Left colon (tissue), 2 donors: ENCODE results near the gene GRM7. TPM values are rescaled to one million over a fixed set of nuclear protein-coding genes. Genes with fewer than 3 reads are reported as not detected.
A peak's percentile ranks its signal among the peaks of the same experiment; 100 is the strongest.

Source experiments
- ATAC-seq: fragments of 200-7000 bp; cut with Tn5 transposase; one replicate; pipeline ENCODE4 v1.9.1; 2020; ENCODE audit warnings: mild to moderate bottlenecking, moderate library complexity
- DNase-seq, 2 donors: peaks; one replicate each; pipeline ENCODE4 v3.0.0-alpha.2; 2020
- intact Hi-C, 2 donors: fragments of 100-400 bp; cut with DNase I in 1 of 2; cut with micrococcal nuclease in 1 of 2; formaldehyde crosslinking; loops; one replicate each; pipeline versions ENCODE4 v1.11.2 to v1.14.0; 2022; cut with DNase I, micrococcal nuclease
- total RNA-seq, 2 donors: library from RNA; stranded (reverse); fragmentation: NEBNext Ultra II Directional; extraction: Animal tissue kit (Norgen Biotek cat#: 25700); gene quantifications; one replicate each; pipeline ENCODE4 v1.2.1, GENCODE V29; 2021
- donor health status: DM: no; HTN: no; CAD: no.
- donor health status: DM: yes; HTN: yes; CAD: no.

The GRM7 gene
- total RNA-seq, 2 donors from 2014 or later, result 0.12 to 0.59 TPM

DNA sequence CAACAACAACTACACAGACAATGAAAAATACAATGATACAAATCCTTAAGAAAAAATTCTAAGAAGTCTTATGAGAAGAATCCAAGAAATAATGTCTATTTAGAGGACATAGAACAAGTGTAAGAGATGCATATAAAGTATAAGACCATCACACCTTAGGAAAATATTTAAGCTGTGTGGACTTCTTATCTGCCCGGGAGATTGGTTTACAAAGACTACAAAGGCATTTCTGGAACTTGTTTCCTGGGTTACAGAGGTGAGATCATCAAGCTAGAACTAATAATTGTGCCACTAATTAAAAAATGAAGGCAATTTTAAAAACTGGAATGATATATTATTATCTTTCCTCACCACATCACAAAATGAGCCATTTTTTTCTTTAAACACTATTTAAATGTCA is 507.1 kb downstream of the GRM7 start:
- ATAC-seq (no peak), DNase-seq (no peak)
- intact Hi-C loops, result no loop called here

DNA sequence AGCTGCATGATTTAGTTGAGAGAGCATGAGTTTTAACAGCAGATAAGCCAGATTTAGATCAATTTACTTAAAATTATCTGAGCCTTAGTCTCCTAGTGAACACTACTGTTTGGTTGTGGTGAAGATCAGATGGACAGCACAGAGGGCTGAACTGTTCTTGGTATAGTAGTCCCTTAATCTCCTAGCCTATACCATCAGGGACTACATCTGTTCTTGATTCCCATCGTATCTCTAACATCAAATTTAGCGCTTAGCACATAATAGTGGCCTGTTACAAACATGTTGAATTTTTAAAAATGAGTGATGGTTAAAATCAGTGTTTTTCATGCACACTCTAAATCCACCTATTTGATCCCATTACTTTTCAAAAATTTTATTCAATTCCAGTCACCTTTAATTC is 507.7 kb downstream of the GRM7 start:
- intact Hi-C loops, result no loop called here
- no peak for ATAC-seq
- no peak for DNase-seq

DNA sequence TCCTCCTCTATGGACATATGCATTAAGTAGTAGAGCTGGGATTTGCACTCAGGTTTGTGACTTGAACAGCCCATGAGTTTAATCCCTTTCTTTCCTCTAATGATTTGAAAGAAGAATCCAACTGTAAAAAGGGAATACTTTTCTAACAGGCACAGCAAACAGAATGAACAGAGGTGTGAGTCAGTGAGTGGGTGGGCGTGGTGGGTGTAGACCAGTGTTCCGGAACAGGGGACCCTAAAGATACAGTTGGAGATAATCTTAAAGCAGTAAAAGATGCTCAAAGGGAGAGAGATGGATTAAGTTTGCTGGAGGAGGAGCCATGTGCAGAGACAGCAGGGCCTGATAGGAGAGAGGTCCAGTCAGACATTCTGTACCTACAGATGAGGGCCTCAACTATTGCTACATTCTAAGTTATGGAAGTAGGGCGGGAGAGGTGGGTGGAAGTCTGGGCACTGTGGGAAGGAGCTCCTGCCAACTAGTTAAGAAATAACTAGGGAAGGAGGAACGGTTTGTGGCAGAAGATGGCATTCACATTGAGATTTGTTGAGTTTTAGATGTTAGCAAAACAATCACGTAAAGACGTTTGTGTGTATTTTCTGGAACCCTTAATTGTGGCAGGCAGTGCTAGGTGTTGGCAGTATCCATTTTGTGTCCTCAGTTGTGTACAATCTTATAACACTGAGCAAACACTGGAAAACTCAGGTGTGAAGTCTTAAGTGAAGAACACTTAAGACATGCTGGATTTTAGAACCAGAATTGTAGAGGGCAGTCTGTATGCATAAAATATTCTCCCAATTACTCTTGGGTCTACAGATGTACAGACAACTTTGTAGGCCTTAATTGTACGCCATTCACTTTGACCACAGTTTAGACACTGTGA is 511.0 kb downstream of the GRM7 start:
- ATAC-seq, result no peak
- intact Hi-C loops, result no loop called here
- no peak for DNase-seq

DNA sequence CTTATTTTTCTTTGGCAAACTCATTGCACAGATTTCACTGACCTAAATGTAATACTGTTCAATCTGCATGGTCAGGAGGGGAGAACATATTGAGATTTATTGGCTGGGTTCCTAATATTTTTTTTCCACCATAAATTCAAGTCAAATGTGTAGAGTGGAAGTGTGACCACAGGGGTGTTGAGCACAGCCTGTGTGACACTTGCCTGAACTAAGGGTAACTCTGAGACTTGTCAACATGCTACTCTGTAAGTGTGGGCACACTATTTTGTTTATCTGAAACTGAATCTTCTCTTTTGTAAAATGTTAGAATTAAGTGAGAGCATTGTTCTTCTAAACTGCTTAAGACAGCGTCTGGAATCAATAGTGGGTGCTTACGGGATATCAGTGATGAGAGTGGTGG is 516.2 kb downstream of the GRM7 start:
- DNase-seq (no peak), ATAC-seq (no peak)
- intact Hi-C loops, result no loop called here

DNA sequence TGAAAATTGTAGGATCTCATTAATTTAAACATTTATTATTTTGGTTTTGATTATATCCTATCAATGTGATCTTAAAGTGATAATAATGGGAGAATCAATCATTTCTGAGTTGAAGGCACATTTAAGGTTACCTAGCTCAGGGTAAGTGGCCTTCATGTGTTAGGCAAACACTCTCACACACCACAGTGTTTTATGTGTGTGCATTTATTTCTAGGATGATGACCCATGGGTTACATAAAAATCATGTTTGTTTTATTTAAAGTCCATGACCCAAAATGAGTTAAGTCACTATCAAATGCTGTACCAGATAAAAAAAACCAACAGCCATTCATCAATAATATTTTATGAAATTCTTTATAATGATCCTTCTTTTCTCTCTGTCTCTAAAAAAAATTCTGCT is 520.8 kb downstream of the GRM7 start:
- ATAC-seq (no peak), DNase-seq (no peak)
- intact Hi-C loops, result no loop called here

DNA sequence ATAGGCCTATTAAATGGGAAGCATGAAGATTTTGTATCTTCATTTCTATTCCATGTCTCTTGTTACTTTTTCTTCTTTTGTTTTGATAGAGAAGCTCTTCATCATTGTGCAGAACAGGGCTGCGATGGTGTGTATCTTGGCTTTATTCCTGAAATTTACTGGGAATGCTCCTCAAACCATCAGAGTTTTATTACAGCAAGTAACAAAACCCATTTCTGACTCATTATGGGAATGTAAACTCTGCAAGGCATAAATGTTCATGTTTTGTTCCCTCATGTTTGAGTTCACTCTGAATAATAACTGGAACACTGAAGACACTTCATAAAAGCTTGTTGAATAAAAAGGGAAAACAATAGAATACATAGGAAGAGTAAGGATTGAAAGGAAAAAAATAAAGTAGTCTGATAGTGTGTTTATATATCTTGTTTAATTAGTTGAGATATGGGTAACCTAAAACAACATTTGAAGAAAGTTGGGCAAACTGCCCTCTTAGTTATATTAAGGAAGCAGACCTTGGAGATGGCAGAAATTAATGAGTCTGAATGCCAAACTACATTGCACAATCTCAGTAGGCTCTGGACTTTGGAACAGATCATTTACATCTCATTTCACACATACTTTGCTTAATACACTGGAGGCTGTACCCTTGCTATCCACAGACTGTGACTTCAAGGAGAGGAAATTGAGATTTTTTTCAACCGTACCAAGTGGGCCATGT is 521.5 kb downstream of the GRM7 start:
- DNase-seq (no peak), ATAC-seq (peak; percentile 89)
- intact Hi-C loops, result no loop called here

DNA sequence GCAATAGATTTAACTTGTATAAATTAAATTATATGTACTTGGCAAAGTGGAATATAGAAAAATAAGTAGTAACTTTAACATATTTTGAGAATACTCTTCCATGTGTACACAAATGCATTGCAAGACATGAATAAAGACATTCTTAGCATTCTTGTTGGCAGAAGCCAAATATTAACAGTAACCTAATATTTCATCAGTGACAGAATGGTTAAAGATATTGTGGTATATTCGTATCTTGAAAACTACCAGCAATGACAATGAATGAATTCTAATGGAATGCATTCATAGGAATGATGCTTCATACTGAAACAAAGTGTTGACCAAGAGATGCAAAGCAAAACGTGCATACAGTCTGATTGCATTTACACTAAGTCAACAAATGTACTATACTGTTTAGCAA is 524.7 kb downstream of the GRM7 start:
- intact Hi-C loops, result no loop called here
- DNase-seq (no peak), ATAC-seq (no peak)

DNA sequence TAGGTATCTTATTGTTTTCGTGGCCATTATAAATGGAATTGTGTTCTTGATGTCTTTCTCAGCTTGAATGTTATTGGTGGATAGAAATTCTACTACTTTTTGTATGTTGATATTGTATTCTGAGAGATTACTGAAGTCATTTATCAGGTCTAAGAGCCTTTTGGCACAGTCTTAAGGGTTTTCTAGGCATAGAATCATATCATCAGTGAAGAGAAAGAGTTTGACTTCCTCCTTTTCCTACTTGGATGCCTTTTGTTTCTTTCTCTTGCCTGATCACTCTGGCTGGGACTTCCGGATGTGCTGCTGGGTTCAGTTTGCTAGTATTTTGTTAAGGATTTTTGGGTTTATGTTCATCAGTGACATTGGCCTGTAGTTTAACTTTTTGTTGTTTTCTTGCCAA is 527.1 kb downstream of the GRM7 start:
- no peak for ATAC-seq
- intact Hi-C loops, result no loop called here

DNA sequence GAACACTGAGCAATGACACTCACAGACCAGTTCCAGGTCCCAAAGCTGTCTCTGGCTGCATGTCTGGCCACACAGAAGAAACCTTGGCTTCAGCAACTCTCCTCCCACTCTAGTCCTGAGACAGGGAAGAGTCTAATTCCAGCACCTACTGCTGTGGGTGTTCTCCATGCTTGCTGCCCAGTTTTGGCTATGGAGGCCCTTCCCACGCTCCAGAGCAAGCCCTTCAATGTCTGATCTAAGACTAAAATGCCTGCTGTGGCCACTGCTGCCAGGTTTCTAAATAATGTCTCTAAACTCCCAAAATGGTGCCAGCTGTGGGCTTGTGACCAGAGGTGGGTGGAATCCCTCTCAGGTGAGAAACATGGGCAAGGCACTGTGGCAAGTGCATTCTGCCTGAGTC is 531.3 kb downstream of the GRM7 start:
- intact Hi-C loops, result no loop called here
- DNase-seq (no peak), ATAC-seq (no peak)

More for the DNA sequence above, 527.1 kb downstream of the GRM7 start:
- no peak for DNase-seq

DNA sequence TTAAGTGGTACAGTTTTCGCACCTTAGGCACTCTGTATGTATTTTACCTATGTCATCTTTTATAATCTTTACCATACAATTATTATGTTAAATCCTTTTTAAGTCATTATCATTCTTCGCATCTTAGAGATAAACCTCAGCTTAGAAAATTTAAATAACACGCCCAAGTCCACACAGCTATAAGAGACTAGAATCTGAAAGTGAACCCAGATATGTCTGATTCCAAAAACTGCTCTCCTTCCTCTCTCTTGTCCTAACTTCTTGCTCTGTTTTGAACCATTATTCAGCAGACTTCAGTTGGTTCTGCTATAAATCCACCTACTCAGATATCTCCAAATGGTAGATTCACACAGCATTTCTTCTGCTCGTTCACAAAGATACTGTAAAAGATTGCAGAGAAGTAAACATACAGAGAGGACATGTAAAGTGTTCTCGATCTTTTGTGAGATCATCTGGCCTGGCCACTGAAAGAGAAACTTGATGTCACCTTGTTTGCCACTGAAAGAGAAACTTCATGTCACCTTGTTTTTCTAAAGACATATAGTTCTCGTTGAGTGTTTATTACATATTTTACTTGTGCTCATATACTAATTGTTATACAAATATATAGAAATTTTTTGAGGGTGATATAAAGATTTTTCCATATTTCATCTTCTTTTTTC is 533.2 kb downstream of the GRM7 start:
- intact Hi-C loops, result no loop called here
- DNase-seq (no peak), ATAC-seq (no peak)

DNA sequence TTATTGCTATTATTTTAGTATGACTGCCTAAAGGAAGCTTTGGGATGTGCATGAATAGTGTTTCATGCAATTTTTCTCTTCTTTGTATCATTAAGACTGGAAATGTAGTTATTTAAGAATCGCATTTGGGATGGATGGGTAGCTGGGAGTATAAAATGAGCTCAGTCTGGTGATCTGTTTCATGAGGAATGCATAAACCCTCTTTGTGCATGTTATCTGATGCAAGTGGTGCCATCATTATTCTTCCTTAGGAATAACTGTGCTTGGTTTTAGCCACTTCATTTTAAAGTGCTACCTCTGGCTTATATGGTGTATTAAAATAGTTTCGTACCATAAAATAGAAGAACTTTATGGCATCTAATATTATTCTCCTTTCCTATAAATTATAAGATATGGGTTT is 535.6 kb downstream of the GRM7 start:
- DNase-seq (no peak), ATAC-seq (no peak)
- intact Hi-C loops, result no loop called here

DNA sequence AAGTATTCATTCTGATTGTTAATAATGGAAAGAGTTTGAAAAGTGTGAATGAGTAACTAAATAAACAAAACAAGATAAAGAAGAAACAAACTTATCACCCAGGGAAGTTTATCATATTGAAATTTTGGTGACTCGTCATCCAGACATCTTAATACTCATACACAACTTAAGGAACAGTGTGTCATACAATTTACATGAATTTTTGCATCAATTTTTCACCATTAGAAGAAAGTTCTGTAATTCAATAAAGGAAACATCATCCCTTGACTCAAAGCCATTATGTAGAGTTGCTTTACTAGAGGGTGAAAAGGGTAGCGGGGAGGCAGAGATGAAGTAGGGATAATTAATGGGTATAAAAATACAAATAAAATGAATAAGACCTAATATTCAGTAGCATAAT is 536.2 kb downstream of the GRM7 start:
- no peak for DNase-seq
- no peak for ATAC-seq
- intact Hi-C loops, result no loop called here

DNA sequence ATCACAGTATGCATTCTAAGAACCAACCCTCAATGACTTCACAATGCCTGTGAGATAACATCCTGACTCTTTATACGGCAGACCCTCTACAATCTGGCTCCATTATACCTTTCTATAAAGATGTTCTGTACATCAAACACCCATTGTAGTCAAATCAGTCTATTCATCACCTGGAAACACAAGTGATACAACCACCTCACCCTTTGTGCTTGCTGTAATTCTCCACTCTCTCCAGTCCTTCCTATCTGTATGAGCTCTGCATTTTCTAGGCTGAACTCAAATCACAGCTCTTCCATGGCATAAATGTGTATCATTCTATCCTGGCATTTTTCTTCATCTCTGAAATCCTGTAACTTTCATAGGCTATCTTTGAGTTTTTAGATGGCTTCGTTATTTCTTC is 539.4 kb downstream of the GRM7 start:
- DNase-seq, result no peak
- ATAC-seq, result no peak
- intact Hi-C loops, result no loop called here

DNA sequence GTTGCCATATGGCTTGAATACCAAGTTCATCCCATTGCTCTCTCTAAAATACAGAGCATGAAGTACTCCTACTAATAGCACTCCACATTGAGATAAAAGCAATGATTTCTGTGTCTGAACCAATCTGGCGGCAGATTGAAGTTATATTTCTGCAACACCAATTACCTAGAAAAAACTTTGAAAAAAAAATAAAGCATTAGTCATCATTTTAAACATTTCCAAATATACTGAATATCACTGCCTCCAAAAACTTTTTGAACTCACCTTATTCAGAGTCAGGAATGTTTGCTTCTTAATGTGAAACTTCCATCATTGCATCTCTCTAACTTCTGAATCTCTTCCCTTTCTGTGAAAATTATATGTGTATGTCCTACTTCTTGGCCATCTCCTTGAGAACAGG is 540.5 kb downstream of the GRM7 start:
- no peak for ATAC-seq
- intact Hi-C loops, result no loop called here

DNA sequence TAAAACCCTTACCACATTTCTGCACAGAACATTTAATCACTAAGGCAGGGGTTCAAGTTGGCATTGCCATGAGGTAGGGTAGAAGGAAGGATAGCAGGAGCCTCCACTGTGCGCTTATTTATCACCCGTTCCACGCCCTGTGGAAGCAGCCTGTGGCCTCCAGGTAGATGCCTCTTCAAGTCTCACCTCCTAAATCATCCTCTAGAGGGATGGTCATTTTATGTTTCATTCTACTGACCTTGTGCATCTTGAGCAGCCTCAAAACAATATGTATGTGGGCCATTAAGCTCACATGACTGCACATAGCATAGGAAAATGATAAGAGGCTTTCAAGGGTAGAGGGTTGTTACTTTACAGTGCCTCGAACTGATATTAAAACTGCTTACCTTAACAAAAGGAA is 546.2 kb downstream of the GRM7 start:
- intact Hi-C loops, result no loop called here
- no peak for DNase-seq
- ATAC-seq, result no peak

More for the DNA sequence above, 540.5 kb downstream of the GRM7 start:
- DNase-seq, result no peak

DNA sequence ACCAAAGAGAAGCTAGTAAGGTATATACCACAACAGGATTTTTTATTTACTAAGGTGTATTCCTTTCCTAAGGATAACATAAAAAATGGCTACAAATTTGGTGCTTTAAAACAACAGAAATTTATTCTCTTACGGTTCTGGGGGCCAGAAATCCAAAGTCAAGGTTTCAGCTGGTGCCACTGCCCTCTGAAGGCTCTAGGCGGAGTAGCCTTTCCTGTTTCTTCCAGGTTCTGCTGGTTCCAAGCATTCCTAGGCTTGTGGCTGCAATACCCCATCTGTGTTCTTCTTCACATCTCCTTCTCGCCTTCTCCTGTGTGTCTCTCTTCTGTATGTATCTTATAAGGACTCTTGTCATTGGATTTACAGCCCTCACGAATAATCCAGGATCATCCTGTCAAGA is 549.9 kb downstream of the GRM7 start:
- intact Hi-C loops, result no loop called here
- ATAC-seq (no peak), DNase-seq (no peak)

DNA sequence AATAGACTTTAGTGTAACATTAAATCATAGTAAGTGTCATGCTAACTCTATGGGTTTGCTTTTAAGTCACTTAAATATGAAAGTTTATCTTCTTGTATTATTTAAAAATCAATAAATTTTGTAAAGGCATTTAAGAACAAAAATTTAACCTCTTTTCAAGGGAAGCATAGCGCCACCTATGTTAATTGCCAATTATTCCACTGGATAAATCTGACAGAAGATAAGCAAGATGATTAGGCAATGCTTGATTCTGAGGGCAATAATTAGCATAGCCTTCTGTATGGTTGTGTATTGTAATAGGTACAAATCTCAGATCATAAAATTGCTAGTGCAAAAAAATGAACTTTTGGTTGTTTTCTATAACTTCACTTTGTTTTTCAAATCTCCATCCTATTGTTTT is 560.1 kb downstream of the GRM7 start:
- no peak for ATAC-seq
- intact Hi-C loops, result no loop called here
- no peak for DNase-seq

DNA sequence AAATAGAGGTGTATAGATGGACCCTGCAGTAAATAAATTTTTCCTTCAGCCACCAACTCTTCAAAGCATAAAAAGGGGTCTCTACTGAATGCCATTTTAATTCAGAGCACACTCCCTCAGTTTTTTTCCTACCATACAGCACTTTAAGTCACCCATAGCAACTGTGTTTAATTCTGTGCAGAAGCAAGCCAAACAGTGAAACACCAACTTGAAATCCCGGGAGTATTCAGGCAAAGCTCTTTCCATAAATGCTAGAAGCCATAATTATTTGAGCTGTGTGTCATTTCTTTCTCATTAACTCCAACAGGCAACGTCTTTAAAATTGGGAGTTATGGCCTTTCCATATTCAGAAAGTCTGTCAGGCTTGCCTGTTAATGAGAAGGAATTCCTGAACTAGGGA is 562.1 kb downstream of the GRM7 start:
- ATAC-seq (no peak), DNase-seq (no peak)

DNA sequence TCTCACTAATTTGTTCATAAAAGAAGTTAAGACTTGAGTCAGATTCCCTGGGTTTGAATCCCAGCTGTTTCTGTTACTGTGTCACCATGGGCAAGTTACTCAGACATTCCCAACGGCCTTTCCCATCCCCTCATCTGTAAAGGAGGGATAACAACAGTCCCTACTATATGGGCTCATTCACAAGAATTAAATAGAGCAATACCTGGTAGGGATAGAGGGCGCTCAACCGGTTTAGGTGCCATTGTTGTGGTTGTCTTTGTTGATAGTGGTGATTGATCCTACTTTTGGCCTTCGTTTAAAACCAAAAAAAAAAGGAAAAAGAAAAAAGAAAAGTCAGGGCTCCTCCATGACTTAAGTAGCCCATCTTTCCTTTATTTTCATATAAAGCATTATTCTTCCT is 563.1 kb downstream of the GRM7 start:
- intact Hi-C loops, result no loop called here
- DNase-seq (no peak), ATAC-seq (no peak)

More for the DNA sequence above, 562.1 kb downstream of the GRM7 start:
- intact Hi-C loops, result no loop called here

DNA sequence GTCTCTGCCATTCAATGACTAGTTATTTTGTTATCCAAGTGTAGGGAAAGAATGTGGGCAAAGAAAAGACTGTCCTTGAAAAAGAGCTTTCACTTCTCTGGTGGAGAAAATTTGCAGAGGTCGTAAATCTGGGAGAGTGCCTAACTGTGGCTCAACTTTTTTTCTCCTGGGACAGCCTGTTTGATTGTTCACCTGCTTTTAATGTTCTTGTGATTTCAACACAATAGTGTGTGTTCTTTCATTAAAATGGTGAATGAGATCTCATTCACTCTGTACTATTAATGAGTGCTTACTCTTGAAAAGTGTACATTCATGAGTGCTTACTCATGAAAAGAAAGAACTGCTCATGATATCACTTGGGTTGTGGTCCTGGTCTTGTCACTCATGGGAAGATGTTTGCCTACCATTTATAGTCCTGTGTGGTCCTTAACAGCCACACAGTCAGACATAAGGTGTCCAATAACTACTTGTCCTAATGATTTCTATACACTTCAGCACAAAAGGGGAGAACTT is 567.3 kb downstream of the GRM7 start:
- DNase-seq (no peak), ATAC-seq (no peak)
- intact Hi-C loops, result no loop called here
